Adipose tissue (tissue), 3 donors: ENCODE measurements around the gene MPP1. TPM values are rescaled to one million over a fixed set of nuclear protein-coding genes. Genes with fewer than 3 reads are reported as not detected.

Experiments used
- H3K27ac ChIP-seq: one replicate; pipeline ENCODE4 v1.5.1; 2013; ENCODE audit warnings: low read depth, low read length
- WGBS, 3 donors: extraction: QIAGEN DNeasy Blood & Tissue Kit; methylation state at CpG; one replicate each; pipeline ENCODE4 v1.1.7; 2013; 5-methylcytosine and 5-hydroxymethylcytosine counted together
- polyA plus RNA-seq, 3 donors: library from polyadenylated mRNA; stranded (reverse); fragments of 200-250 nt; gene quantifications; one replicate each; pipeline ENCODE4 v1.2.3, GENCODE V29; 2013
- donor health status: healthy with polysubstance abuse.
- donor health status: Bipolar disorder and iron deficiency.
- donor health status: healthy.

Gene MPP1
- polyA plus RNA-seq, 3 donors = 15.3 to 36.1 (median 29.2) TPM

DNA sequence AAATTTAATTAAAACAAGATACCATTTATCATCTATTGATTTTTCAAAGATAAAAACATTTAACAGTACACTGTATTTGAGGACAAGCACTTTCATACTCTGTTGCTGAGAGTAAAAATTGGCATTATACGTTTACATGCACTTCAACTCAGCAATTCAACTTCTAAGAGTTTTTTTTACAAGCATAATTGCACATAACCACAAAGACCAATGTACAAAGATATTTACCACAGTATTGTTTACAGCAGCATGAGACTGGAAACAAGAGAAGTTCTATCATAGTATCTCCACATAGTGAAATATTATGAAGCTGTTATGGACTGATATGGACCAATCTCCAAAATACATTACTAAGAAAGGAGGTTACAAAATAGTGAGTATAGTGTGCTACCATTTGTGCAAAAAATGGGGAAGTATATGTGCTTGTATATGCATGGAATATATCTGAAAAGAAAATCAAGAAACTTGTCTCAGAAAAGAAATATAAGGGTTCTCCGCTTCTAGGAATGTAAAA, 65.3 kb downstream of the MPP1 start:
- no peak overlapping the region for H3K27ac ChIP-seq
- 67 to 76% (median 75%) methylated on average over 2 of the region's 2 CpGs for WGBS, 3 donors

DNA sequence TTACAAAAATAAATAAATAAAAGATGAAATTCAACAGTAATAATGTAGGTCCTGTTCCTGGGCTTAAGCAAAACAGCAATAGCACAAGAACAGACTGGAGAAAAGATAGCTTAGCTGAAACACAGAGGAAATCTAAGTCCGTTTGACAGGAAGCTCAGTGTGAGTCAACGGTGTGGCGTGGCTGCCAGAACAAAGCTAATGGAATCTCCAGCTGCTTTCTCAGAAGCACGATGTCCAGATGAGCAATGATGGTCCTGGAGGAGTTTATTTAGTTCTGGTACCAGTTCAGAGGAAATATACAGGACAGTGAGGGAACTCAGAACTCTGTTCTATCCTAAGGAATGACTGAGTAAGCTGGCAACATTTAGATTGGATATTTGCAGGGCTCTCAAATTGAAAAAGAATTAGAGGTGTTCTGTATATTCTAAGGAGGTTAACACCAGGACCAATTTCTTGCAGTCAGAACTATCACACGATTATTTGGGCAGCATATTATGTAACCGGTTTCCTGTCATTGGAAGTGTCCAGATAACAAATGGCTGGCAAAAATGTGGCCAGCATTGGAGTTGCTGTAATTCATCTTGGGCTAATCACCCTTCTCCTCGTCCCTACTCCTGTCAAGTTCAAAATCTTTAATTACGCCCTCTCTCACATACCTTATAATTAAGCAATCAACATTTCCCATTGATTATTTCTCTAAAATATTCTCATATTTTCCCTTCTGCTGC, 67.1 kb downstream of the MPP1 start:
- 6 to 34% (median 31%) methylated on average over 8 of the region's 8 CpGs for WGBS, 3 donors
- no peak overlapping the region for H3K27ac ChIP-seq

DNA sequence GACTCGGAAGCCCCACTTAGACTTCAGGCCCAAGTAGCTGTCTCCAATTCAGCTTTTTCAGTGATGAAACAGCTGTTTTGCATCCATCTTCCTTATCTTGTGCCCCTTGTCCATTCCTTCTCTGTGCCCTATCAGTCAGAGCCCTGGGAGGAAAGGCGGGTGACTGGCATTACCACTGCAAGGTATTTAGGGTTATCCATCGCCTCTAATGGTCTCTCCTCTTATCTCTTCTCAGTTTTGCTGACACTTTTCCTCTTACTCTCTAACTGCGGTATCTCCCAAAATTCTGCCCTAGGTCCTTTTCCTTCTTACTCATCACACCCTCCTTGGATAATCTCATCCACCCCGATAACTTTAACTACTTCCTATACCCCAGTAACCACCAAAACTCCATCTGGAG, 68.1 kb downstream of the MPP1 start:
- 71 to 93% (median 85%) methylated on average over 5 of the region's 5 CpGs for WGBS, 3 donors
- H3K27ac ChIP-seq = no peak overlapping the region

DNA sequence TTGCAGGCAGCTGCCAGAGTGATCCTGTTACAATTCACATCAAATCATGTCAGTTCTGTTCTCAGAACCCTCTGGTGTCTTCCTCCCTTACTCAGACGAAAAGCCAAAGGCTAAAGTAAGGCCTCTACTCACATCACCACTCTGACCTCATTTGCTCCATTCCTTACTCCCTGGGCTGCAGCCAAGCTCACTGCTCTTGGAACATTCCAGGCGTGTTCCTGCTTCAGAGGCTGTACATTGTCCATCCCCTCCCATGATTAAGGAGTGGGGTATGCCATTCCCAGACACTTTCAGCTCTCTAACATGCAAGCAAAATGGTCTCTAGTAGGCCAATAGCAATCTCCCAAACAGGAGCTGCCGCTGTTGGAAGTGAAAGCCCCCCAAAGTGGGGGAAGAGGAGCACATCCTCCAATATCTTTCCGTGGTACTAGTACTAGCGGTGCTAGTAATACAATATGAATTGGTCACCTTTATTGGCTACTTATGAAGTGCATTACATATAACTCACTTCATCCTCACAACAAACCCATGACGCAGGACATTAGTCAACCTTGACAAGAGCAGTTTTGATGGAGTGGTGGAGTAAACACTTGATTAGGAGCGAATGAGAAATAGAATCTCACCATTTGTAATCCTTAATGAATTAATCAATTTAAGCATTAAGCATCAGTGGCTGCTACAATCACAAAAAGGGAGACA, 69.4 kb downstream of the MPP1 start:
- WGBS, 3 donors = 57 to 70% (median 65%) methylated on average over 7 of the region's 7 CpGs
- H3K27ac ChIP-seq = no peak overlapping the region

DNA sequence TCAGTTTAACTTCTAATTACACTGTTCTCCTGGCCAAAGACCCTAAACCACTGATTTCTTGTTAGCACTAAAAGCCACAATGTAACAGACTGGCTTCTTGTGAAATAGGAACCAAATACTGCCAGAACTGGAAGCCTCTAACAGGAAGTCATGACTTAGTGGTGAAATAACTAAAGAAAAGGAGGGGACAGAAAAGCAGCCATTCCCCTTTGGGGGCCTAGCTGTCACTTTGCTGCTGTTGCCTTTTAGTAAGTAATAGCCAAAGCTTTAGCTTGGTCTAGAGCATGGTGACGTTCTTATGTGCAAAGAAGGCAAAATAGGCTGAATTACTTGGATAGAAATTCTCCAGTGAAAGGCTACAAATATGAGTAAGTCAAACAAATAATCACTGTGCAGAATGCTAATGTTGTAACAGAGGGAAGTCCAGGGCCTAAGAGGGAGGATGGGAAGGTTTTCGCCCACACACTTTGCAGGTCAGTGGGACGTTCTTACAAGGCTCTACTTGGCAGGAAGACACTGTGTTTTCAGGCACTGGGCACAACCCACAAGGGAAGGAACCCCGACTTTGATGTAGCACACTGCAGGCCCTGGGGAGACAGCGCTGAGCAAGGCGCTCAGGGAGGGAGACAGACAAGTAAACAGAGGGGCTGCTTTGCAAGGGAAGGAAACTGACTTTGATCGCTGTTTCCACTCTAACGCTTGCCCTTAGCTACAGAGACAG, 71.1 kb downstream of the MPP1 start:
- 0 to 71% (median 28%) methylated on average over 8 of the region's 8 CpGs for WGBS, 3 donors
- no peak overlapping the region for H3K27ac ChIP-seq

DNA sequence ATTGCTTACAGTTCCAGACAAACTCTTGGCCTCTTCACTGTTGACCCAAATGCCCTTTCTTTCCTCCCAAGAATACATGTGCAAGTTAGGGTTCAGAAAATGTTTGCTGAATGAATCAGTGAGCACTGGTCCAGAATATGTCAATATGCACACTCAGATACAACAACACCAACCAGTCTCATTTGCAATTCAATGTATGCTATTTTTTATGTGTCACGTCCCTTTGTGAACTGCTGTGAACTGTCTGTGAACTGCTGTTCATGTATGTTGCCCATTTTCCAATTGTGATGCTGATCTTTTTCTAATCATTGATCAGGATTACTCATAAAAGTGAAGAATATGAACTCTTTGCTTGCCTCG, 72.2 kb downstream of the MPP1 start:
- WGBS, 3 donors = 58 to 80% (median 65%) methylated on average over 2 of the region's 2 CpGs
- no peak overlapping the region for H3K27ac ChIP-seq

DNA sequence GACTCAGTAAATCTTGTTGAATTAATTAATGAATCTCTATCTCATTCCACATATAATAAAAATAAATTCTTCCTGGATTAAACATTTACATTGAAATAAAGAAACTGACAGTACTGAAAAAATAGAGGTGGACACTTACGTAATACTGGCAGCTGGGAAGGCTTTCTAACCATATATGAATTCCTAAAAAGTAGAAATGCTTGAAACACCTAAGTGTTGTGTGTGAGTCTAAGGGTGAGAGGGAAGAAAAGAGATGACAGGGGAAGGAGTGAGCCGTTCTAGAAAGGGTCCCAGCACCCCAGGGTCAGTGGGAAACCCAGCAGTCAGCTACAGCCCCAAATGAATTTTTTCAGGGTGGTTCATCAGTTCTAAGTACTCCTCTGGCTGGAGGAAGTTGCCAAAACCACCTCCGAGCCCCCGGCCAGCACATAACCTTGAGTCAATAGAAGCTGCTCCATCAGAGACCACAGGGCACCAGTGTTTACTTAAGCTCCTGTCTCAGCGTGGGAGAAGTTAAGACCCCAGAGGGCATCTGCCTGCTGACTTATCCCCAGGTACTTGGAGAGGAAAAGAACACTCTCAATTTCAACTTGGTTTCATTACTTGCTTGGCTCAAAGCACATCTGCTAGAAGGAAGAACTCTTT, 72.7 kb downstream of the MPP1 start:
- WGBS, 3 donors = 18 to 40% (median 32%) methylated on average over 5 of the region's 5 CpGs
- H3K27ac ChIP-seq = no peak overlapping the region

DNA sequence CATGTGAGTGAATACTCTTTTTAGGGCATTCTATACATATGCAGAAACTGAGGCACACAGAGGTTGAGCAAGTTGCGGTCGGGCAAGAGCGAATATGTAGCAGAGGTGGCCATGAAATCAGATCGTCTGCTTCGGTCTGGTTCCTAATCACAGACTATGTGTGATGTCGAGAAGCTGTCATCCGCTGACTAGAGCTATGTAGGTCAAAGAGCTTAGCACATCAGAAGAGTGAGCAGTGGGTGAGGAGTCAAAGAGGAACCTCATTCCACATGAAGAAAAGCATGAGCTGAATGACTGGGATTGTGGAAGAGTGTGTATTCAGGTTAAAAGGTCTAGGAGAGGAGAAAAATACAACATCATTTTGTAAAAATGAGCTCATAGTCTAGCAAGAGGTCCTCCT, 73.4 kb downstream of the MPP1 start:
- H3K27ac ChIP-seq = no peak overlapping the region
- WGBS, 3 donors = 53 to 76% (median 71%) methylated on average over 7 of the region's 7 CpGs

DNA sequence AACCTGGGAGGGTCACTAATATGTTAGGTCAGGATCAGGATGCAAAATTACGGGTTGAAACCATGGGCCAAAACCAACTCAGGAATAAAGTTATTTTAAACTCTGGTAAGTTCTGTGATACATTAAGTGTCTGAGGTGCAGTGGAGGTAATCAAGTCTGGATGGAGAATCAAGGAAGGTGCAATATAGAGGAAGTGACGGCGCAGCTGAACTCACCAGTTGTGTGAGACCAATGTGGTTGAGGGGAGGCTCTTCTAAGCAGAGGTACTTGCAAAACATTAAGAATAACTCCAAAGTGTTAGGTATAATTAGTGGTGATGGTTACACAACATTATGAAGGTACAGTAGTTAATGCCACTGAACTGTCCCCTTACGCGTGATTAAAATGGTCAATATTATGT, 74.1 kb downstream of the MPP1 start:
- WGBS, 3 donors = 73 to 95% (median 78%) methylated on average over 5 of the region's 5 CpGs
- no peak overlapping the region for H3K27ac ChIP-seq

DNA sequence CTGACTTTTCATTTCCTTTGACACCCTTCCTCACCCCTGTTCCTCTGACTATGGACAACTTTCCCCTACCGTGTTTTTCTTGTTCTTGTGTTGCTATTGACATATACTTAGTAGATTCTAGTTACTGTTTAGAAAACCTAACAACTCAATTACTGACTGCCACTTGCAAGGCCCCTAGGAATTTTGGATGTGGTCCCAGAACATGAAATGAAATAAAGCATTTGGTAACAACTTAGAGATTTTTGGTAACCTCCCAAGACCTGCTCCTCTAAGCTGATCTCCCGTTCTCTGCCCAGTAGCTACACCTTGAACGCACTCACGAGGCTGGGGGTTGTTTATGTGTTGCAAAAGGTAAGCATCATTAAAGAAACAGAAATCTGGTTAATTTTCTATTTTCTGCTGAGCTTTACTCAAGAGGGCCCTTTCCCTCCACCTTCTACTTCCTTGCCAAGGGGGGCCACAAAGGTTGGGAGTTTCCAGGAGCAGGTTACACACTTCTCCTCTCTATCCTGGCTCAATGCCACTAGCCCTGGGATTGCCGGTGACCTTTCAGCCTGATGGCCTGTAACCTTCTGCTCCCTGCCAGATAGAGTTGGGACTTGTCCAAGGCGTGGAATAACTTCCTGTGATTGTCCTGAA, 74.9 kb downstream of the MPP1 start:
- 22 to 42% (median 37%) methylated on average over 6 of the region's 6 CpGs for WGBS, 3 donors
- H3K27ac ChIP-seq = no peak overlapping the region

DNA sequence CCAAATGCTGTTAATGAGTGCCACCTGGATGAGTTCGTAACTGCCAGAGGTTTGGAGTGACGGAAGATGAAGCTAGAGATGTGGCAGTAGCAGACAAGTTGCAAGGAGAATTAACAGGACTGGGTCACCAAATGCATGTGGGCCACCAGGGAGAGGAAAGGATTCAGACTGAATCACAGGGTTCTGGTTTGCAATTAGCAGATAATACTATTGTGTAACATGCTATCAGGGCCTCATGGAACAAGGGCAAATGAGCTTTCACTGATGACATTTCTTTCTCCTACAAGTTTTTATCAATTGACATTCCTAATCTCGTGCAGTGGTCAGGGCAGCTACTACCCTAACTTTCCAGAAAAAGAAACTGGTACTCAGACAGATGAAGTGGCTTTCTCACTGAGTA, 75.8 kb downstream of the MPP1 start:
- H3K27ac ChIP-seq = no peak overlapping the region

More for the DNA sequence above, 75.8 kb downstream of the MPP1 start:
- 62 to 71% (median 66%) methylated on average over 3 of the region's 3 CpGs for WGBS, 3 donors

Other genes with a start within 250 kb of the MPP1 start
- under 1 TPM in 1 of 3 donors, not detected in 2; 0.51 TPM for gene CTAG1A, start 220.4 kb downstream of the MPP1 start, polyA plus RNA-seq
- gene CTAG1B, start 186.2 kb downstream of the MPP1 start, polyA plus RNA-seq = under 1 TPM in 1 of 3 donors, not detected in 2; 0.59 TPM
- 1 to 10 TPM in 1 of 3 donors, not detected in 2; 8.5 TPM for gene CTAG2, start 151.9 kb downstream of the MPP1 start, polyA plus RNA-seq
- gene GAB3, start 54.4 kb downstream of the MPP1 start, polyA plus RNA-seq = 1 to 10 TPM in 2 of 3 donors, under 1 TPM in 1; 0.85 to 2.9 (median 2.7) TPM
- 10 to 100 TPM; 21.1 to 41.8 (median 26.5) TPM for gene DKC1, start 42.6 kb downstream of the MPP1 start, polyA plus RNA-seq
- gene SMIM9, start 29.2 kb upstream of the MPP1 start, polyA plus RNA-seq = not detected
- gene F8A1, start 80.9 kb upstream of the MPP1 start, polyA plus RNA-seq = 10 to 100 TPM; 12.4 to 31.6 (median 29.7) TPM
- 10 to 100 TPM in 2 of 3 donors, 1 to 10 TPM in 1; 5.1 to 26.7 (median 25.8) TPM for gene F8, start 217.2 kb upstream of the MPP1 start, polyA plus RNA-seq
- gene FUNDC2, start 221.4 kb upstream of the MPP1 start, polyA plus RNA-seq = 100 to 1,000 TPM; 106 to 176 (median 145) TPM